NCI-H187 (cell line): Measurements from ENCODE around the gene SLC37A3.
A peak's percentile ranks its signal among the peaks of the same experiment; 100 is the strongest.
"Not testable (repeated sequence)": the region's sequence is repeated elsewhere in the genome, so short reads cannot be mapped to it uniquely, and the experiment has no call there.

Source experiments
- DNase-seq, 2 experiments: peaks; one replicate each; lab custom pipeline; 2025; lab: John Stamatoyannopoulos, UW

SLC37A3 gene

GRCh38 chr7:140397784-140398750 lies at the start of gene SLC37A3:
Gene SLC37A3, minus strand, starts transcription at chr7:140398530. Its CDS starts 16,004 bp downstream, at chr7:140382526.
- DNase-seq = peak; percentile 81

GRCh38 chr7:140447841-140448240 lies 49.5 kb upstream of the SLC37A3 start:
- no peak for DNase-seq

GRCh38 chr7:140446467-140446866 lies 48.1 kb upstream of the SLC37A3 start:
- DNase-seq = no peak

- DNase-seq = no peak
Observed at GRCh38 chr7:140441519-140441918, 43.2 kb upstream of the SLC37A3 start.

GRCh38 chr7:140440593-140440992 lies 42.3 kb upstream of the SLC37A3 start:
- DNase-seq = no peak

- no peak for DNase-seq
Observed at GRCh38 chr7:140439359-140439758, 41.0 kb upstream of the SLC37A3 start.

- no peak for DNase-seq
Observed at GRCh38 chr7:140435252-140435895, 37.0 kb upstream of the SLC37A3 start.

- DNase-seq = no peak
Observed at GRCh38 chr7:140433396-140433795, 35.1 kb upstream of the SLC37A3 start.

- DNase-seq = no peak
Observed at GRCh38 chr7:140426130-140426529, 27.8 kb upstream of the SLC37A3 start.

GRCh38 chr7:140425718-140426117 lies 27.4 kb upstream of the SLC37A3 start:
- no peak for DNase-seq

- DNase-seq = no peak
Observed at GRCh38 chr7:140423501-140423900, 25.2 kb upstream of the SLC37A3 start.

GRCh38 chr7:140421521-140421920 lies 23.2 kb upstream of the SLC37A3 start:
- DNase-seq = no peak

GRCh38 chr7:140418653-140419052 lies 20.3 kb upstream of the SLC37A3 start:
- DNase-seq = no peak

GRCh38 chr7:140418156-140418472 lies 19.8 kb upstream of the SLC37A3 start:
- DNase-seq = not testable (repeated sequence)

- DNase-seq = no peak
Observed at GRCh38 chr7:140417456-140418155, 19.3 kb upstream of the SLC37A3 start.

- no peak for DNase-seq
Observed at GRCh38 chr7:140416560-140416959, 18.2 kb upstream of the SLC37A3 start.

- not testable (repeated sequence) for DNase-seq
Observed at GRCh38 chr7:140415816-140416215, 17.5 kb upstream of the SLC37A3 start.

- DNase-seq = no peak
Observed at GRCh38 chr7:140415361-140415760, 17.0 kb upstream of the SLC37A3 start.

- DNase-seq = no peak
Observed at GRCh38 chr7:140404565-140405065, 6.3 kb upstream of the SLC37A3 start.

- DNase-seq = peak; percentile 40 to 46
Observed at GRCh38 chr7:140403878-140404564, 5.7 kb upstream of the SLC37A3 start, which contains the start of gene RAB19. Gene RAB19, plus strand, starts transcription at chr7:140404058. Its CDS starts 3,589 bp downstream, at chr7:140407647.

- no peak for DNase-seq
Observed at GRCh38 chr7:140402178-140402835, 4.0 kb upstream of the SLC37A3 start.
